WTC11 (cell line): ENCODE results near the gene CRISP1.
A peak's percentile ranks its signal among the peaks of the same experiment; 100 is the strongest.

Source experiments
- ELF4 ChIP-seq: sonication (generic); formaldehyde crosslinking; IDR thresholded peaks from 2 replicates; pipeline ENCODE4 v1.8.1; 2022; ENCODE audit warnings: low read depth, mild to moderate bottlenecking, moderate library complexity, missing genetic modification reagents
- FOXK1 ChIP-seq: sonication (generic); formaldehyde crosslinking; IDR thresholded peaks from 2 replicates; pipeline ENCODE4 v1.8.0; 2022; ENCODE audit warnings: mild to moderate bottlenecking, moderate library complexity, missing genetic modification reagents
- KAT7 ChIP-seq: sonication (generic); formaldehyde crosslinking; IDR thresholded peaks from 2 replicates; pipeline ENCODE4 v1.8.1; 2023; ENCODE audit warnings: missing genetic modification reagents, mild to moderate bottlenecking, borderline replicate concordance
- ZNF219 ChIP-seq: sonication (generic); formaldehyde crosslinking; IDR thresholded peaks from 2 replicates; pipeline ENCODE4 v1.8.0; 2023; ENCODE audit warnings: missing genetic modification reagents, mild to moderate bottlenecking, borderline replicate concordance
- TF ChIP-seq, protein P1 (sequence below): sonication (generic); formaldehyde crosslinking; IDR thresholded peaks from 2 replicates; pipeline ENCODE4 v1.8.0; 2022; ENCODE audit warnings: mild to moderate bottlenecking, missing genetic modification reagents
- TF ChIP-seq, protein P2 (sequence below): sonication (generic); formaldehyde crosslinking; IDR thresholded peaks from 2 replicates; pipeline ENCODE4 v1.8.0; 2022; ENCODE audit warnings: mild to moderate bottlenecking, missing genetic modification reagents
- TF ChIP-seq, protein P3 (sequence below): sonication (generic); formaldehyde crosslinking; IDR thresholded peaks from 2 replicates; pipeline ENCODE4 v1.8.0; 2022; ENCODE audit warnings: missing genetic modification reagents
- TF ChIP-seq, protein P4 (sequence below): fragments of 250-450 bp; sonication (Bioruptor Pico); IDR thresholded peaks from 2 replicates; pipeline ENCODE4 v1.9.0; 2021; ENCODE audit warnings: moderate library complexity, mild to moderate bottlenecking, inconsistent platforms, borderline replicate concordance
- TF ChIP-seq, protein P5 (sequence below): fragments of 200-600 bp; IDR thresholded peaks from 2 replicates; pipeline ENCODE4 v1.8.0; 2022; ENCODE audit warnings: antibody characterized with exemption
- TF ChIP-seq, protein P6 (sequence below): sonication (generic); formaldehyde crosslinking; IDR thresholded peaks from 2 replicates; pipeline ENCODE4 v1.8.0; 2022; ENCODE audit warnings: mild to moderate bottlenecking, missing genetic modification reagents
- TF ChIP-seq, protein P7 (sequence below): sonication (generic); formaldehyde crosslinking; IDR thresholded peaks from 2 replicates; pipeline ENCODE4 v1.8.1; 2023; ENCODE audit warnings: mild to moderate bottlenecking, missing genetic modification reagents, moderate library complexity

DNA sequence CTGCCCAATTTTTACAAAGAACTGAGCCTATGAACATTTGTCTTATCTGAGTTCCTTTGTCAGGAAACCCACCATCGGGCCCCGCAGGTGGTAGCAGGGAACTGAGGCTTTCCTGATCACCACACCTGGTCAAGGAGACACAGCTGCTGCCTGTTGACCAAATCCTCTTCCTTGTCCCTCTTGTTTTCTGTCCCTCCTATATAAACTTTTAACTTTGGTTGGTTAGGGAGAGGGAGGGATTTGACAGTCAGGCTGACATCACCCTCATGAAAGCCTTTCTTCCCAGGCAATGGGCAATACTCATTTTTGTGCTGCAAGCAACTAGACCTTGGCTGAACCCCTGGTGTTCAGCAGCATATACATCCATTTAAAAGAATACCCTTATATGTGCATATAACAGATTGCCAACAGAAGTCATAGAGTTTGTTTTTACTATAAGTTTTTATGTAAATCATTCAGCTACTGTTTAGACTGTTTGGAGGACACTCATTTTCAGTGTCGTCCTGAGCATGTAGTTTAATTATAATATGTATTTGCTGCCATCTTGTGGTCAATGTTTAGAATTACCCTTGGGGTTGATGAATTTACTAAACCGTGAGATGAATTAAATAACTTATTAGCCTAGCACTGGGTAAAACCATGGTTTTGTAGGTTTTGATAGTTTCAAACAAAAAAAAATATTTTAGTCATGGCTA lies 17.0 kb downstream of the CRISP1 start:
- TF ChIP-seq, protein P1, sequence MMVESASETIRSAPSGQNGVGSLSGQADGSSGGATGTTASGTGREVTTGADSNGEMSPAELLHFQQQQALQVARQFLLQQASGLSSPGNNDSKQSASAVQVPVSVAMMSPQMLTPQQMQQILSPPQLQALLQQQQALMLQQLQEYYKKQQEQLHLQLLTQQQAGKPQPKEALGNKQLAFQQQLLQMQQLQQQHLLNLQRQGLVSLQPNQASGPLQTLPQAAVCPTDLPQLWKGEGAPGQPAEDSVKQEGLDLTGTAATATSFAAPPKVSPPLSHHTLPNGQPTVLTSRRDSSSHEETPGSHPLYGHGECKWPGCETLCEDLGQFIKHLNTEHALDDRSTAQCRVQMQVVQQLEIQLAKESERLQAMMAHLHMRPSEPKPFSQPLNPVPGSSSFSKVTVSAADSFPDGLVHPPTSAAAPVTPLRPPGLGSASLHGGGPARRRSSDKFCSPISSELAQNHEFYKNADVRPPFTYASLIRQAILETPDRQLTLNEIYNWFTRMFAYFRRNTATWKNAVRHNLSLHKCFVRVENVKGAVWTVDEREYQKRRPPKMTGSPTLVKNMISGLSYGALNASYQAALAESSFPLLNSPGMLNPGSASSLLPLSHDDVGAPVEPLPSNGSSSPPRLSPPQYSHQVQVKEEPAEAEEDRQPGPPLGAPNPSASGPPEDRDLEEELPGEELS (CRISPR knock-in tag): no peak
- TF ChIP-seq, protein P2, sequence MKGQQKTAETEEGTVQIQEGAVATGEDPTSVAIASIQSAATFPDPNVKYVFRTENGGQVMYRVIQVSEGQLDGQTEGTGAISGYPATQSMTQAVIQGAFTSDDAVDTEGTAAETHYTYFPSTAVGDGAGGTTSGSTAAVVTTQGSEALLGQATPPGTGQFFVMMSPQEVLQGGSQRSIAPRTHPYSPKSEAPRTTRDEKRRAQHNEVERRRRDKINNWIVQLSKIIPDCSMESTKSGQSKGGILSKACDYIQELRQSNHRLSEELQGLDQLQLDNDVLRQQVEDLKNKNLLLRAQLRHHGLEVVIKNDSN: no peak
- TF ChIP-seq, protein P3, sequence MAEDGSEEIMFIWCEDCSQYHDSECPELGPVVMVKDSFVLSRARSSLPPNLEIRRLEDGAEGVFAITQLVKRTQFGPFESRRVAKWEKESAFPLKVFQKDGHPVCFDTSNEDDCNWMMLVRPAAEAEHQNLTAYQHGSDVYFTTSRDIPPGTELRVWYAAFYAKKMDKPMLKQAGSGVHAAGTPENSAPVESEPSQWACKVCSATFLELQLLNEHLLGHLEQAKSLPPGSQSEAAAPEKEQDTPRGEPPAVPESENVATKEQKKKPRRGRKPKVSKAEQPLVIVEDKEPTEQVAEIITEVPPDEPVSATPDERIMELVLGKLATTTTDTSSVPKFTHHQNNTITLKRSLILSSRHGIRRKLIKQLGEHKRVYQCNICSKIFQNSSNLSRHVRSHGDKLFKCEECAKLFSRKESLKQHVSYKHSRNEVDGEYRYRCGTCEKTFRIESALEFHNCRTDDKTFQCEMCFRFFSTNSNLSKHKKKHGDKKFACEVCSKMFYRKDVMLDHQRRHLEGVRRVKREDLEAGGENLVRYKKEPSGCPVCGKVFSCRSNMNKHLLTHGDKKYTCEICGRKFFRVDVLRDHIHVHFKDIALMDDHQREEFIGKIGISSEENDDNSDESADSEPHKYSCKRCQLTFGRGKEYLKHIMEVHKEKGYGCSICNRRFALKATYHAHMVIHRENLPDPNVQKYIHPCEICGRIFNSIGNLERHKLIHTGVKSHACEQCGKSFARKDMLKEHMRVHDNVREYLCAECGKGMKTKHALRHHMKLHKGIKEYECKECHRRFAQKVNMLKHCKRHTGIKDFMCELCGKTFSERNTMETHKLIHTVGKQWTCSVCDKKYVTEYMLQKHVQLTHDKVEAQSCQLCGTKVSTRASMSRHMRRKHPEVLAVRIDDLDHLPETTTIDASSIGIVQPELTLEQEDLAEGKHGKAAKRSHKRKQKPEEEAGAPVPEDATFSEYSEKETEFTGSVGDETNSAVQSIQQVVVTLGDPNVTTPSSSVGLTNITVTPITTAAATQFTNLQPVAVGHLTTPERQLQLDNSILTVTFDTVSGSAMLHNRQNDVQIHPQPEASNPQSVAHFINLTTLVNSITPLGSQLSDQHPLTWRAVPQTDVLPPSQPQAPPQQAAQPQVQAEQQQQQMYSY (CRISPR knock-in tag): no peak
- TF ChIP-seq ELF4 (CRISPR knock-in tag) (no peak), ZNF219 (CRISPR knock-in tag) (no peak), FOXK1 (CRISPR knock-in tag) (no peak), KAT7 (no peak)
- TF ChIP-seq, protein P4, sequence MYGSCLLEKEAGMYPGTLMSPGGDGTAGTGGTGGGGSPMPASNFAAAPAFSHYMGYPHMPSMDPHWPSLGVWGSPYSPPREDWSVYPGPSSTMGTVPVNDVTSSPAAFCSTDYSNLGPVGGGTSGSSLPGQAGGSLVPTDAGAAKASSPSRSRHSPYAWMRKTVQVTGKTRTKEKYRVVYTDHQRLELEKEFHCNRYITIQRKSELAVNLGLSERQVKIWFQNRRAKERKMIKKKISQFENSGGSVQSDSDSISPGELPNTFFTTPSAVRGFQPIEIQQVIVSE (CRISPR knock-in tag): no peak
- TF ChIP-seq, protein P5, sequence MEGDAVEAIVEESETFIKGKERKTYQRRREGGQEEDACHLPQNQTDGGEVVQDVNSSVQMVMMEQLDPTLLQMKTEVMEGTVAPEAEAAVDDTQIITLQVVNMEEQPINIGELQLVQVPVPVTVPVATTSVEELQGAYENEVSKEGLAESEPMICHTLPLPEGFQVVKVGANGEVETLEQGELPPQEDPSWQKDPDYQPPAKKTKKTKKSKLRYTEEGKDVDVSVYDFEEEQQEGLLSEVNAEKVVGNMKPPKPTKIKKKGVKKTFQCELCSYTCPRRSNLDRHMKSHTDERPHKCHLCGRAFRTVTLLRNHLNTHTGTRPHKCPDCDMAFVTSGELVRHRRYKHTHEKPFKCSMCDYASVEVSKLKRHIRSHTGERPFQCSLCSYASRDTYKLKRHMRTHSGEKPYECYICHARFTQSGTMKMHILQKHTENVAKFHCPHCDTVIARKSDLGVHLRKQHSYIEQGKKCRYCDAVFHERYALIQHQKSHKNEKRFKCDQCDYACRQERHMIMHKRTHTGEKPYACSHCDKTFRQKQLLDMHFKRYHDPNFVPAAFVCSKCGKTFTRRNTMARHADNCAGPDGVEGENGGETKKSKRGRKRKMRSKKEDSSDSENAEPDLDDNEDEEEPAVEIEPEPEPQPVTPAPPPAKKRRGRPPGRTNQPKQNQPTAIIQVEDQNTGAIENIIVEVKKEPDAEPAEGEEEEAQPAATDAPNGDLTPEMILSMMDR: peak; percentile 63; the same call in 1 of the 2 replicates
- TF ChIP-seq, protein P6, sequence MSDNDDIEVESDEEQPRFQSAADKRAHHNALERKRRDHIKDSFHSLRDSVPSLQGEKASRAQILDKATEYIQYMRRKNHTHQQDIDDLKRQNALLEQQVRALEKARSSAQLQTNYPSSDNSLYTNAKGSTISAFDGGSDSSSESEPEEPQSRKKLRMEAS (CRISPR knock-in tag): no peak
- TF ChIP-seq, protein P7, sequence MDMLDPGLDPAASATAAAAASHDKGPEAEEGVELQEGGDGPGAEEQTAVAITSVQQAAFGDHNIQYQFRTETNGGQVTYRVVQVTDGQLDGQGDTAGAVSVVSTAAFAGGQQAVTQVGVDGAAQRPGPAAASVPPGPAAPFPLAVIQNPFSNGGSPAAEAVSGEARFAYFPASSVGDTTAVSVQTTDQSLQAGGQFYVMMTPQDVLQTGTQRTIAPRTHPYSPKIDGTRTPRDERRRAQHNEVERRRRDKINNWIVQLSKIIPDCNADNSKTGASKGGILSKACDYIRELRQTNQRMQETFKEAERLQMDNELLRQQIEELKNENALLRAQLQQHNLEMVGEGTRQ (CRISPR knock-in tag): no peak
